Astrocyte of the spinal cord (primary cell): ENCODE measurements around the gene FIBCD1.

Source experiments
- DNase-seq: peaks from one replicate; pipeline ENCODE4 v3.0.0; 2011; ENCODE audit warnings: low read depth, low spot score
- H3K4me3 ChIP-seq: 2 replicates; pipeline ENCODE4 v1.5.1; 2011; ENCODE audit warnings: low read depth, mild to moderate bottlenecking, low read length, moderate library complexity
- CTCF ChIP-seq: IDR thresholded peaks from 2 replicates; pipeline ENCODE4 v1.5.1; 2012; ENCODE audit warnings: low read depth, mild to moderate bottlenecking, low read length, inconsistent platforms
- in situ Hi-C: cut with HindIII; loops from 2 replicates; pipeline ENCODE4 v1.10.0; 2017; ENCODE audit warnings: low sequenced_read_pairs

FIBCD1 gene

GRCh38 chr9:130887494-130888144 lies 51.4 kb downstream of the FIBCD1 start:
- in situ Hi-C loops, result no loop called here

GRCh38 chr9:130886981-130887380 lies 52.1 kb downstream of the FIBCD1 start:
- no peak for DNase-seq
- no peak overlapping the region for H3K4me3 ChIP-seq
- TF ChIP-seq CTCF, result no peak
- in situ Hi-C loops, result no loop called here

More at GRCh38 chr9:130887494-130888144, 51.4 kb downstream of the FIBCD1 start:
- no peak overlapping the region for H3K4me3 ChIP-seq
- DNase-seq, result no peak
- TF ChIP-seq CTCF, result no peak

- H3K4me3 ChIP-seq, result no peak overlapping the region
- DNase-seq, result no peak
- no peak for TF ChIP-seq CTCF
- in situ Hi-C loops, result no loop called here
These were observed 53.3 kb downstream of the FIBCD1 start for GRCh38 chr9:130885484-130886375.

- in situ Hi-C loops, result no loop called here
- no peak for TF ChIP-seq CTCF
- no peak for DNase-seq
- H3K4me3 ChIP-seq, result no peak overlapping the region
These were observed 54.2 kb downstream of the FIBCD1 start for GRCh38 chr9:130884542-130885483.

GRCh38 chr9:130884111-130884531 lies 54.9 kb downstream of the FIBCD1 start:
- in situ Hi-C loops, result no loop called here
- no peak for DNase-seq
- no peak for TF ChIP-seq CTCF
- H3K4me3 ChIP-seq, result no peak overlapping the region

- no peak for DNase-seq
- TF ChIP-seq CTCF, result no peak
- in situ Hi-C loops, result no loop called here
- H3K4me3 ChIP-seq, result no peak overlapping the region
These were observed 55.6 kb downstream of the FIBCD1 start for GRCh38 chr9:130883479-130883878.
